Retinal pigment epithelial cell (primary cell): ENCODE measurements around the gene UGT1A6.

Source experiments
- DNase-seq: peaks from one replicate; pipeline ENCODE4 v3.0.0-alpha.2; 2010; ENCODE audit warnings: low read depth
- H3K4me3 ChIP-seq: 2 replicates; pipeline ENCODE4 v1.5.1; 2011; ENCODE audit warnings: mild to moderate bottlenecking, low read length, control low read depth, moderate library complexity
- CTCF ChIP-seq: conservative IDR thresholded peaks from 2 replicates; pipeline ENCODE4 v1.5.1; 2011; ENCODE audit warnings: low read depth, low read length, control low read depth, inconsistent platforms

The UGT1A6 gene

DNA sequence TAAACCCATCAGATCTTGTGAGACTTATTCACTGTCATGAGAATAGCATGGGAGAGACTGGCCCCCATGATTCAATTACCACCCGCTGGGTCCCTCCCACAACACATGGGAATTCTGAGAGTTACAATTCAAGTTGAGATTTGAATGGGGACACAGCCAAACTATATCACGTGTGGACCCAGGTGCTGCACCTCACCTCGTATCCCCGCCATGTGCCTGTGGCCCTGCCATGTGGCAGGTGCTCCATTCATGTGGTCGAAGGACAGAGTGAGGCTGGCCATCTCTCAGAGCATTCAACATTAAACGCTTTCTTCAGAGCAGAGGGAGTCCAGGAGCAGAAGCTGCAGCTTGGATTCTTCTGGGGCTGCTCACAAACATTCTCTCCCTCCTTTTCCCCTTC, 117.7 kb downstream of the UGT1A6 start:
- no peak overlapping the region for H3K4me3 ChIP-seq
- no peak for TF ChIP-seq CTCF
- DNase-seq, result no peak

DNA sequence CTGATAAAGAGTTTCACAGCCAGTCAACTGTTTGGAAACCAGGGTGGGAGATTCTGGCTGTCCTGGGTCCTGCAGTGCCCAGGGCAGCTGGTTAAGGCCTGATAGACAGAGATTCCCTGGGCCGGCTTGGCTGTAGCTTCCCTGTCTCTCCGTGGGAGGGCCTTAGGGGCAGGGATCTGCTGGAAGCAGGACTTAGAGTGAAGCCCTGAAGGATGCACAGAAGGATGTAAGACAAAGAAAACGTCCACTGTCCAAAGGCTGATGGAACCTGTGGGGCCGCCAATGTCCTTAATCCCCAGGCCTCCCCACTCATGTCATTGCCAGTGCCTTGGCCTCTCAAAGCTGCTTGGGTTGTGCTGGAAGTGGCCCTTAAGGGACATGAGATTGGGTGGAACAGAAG, 118.4 kb downstream of the UGT1A6 start:
- no peak for TF ChIP-seq CTCF
- no peak for DNase-seq
- H3K4me3 ChIP-seq, result no peak overlapping the region

- no peak for DNase-seq
- no peak overlapping the region for H3K4me3 ChIP-seq
- TF ChIP-seq CTCF, result no peak
Measured at GRCh38 chr2:233811732-233812131, 119.0 kb downstream of the UGT1A6 start.

DNA sequence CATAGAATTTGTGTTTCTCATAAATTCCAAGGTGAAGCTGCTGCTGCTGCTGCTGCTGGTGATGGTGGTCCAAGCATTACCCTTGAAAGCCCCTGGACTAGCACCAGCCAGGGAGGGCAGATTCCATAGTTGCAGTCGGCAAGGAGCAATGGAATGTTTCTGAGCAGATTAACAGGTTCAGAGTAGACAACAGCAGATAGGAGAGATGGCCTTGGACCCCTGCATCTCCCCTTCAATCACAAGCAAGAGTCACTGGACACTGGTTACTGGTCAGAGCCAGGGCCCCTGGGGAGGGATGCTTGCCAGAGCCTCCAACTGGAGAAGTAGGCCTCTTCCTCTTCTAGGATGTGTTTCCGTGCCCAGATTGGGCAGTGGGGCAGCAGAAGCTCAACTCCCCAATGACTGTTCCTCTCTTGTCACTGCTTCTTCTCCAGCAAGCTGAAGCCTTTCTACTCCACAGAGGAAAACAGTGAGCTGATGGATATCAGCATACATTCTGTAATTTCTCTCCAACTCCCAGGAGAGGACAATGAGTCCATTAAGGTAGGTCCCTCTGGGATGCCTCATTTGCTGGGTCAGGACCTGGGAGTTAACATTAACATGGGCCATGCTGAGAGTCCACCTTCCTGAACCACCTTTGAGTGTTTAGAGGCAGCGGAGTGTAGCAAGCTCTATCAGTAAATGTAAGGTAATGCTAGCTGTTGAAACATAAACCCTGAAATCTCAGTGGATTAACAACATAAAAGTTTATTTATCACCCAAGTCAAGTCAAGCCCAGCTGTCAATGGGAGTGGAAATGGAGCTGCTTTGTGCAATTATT, 120.8 kb downstream of the UGT1A6 start:
- no peak for DNase-seq
- no peak overlapping the region for H3K4me3 ChIP-seq
- no peak for TF ChIP-seq CTCF

- no peak for DNase-seq
- TF ChIP-seq CTCF, result no peak
- H3K4me3 ChIP-seq, result no peak overlapping the region
Measured at GRCh38 chr2:233814056-233814835, 121.6 kb downstream of the UGT1A6 start.

GRCh38 chr2:233815861-233816260, 123.2 kb downstream of the UGT1A6 start:
- DNase-seq, result peak; percentile 7
- TF ChIP-seq CTCF, result no peak
- no peak overlapping the region for H3K4me3 ChIP-seq
